HepG2 (cell line): ENCODE measurements around the gene BCAS3. TPM values are rescaled to one million over a fixed set of nuclear protein-coding genes. Genes with fewer than 3 reads are reported as not detected.
A peak's percentile ranks its signal among the peaks of the same experiment; 100 is the strongest.

ENCODE experiments used
- CEBPG ChIP-seq: IDR thresholded peaks from 2 replicates; pipeline ENCODE4 v1.6.1; 2016
- HCFC1 ChIP-seq: fragments of 150-350 bp; IDR thresholded peaks from 2 replicates; pipeline ENCODE4 v1.6.1; 2014; ENCODE audit warnings: low read depth, low read length
- HOXA3 ChIP-seq: sonication (generic); formaldehyde crosslinking; IDR thresholded peaks from 2 replicates; pipeline ENCODE4 v1.5.0; 2020; ENCODE audit warnings: missing genetic modification reagents
- IKZF4 ChIP-seq: sonication (generic); formaldehyde crosslinking; IDR thresholded peaks from 2 replicates; pipeline ENCODE4 v1.5.1; 2020; ENCODE audit warnings: borderline replicate concordance, mild to moderate bottlenecking, low read depth, missing genetic modification reagents; ENCODE audit errors: not compliant biosample characterization
- IRF1 ChIP-seq: sonication (generic); formaldehyde crosslinking; IDR thresholded peaks from 2 replicates; pipeline ENCODE4 v1.4.0; 2020; ENCODE audit warnings: low read depth, mild to moderate bottlenecking, missing genetic modification reagents
- ISL2 ChIP-seq: sonication (generic); formaldehyde crosslinking; IDR thresholded peaks from 2 replicates; pipeline ENCODE4 v1.5.0; 2020; ENCODE audit warnings: missing genetic modification reagents
- MEF2D ChIP-seq: sonication (generic); formaldehyde crosslinking; IDR thresholded peaks from 2 replicates; pipeline ENCODE4 v1.5.1; 2020; ENCODE audit warnings: mild to moderate bottlenecking, missing genetic modification reagents
- MIER2 ChIP-seq: IDR thresholded peaks from 2 replicates; pipeline ENCODE4 v1.6.1; 2016; ENCODE audit warnings: missing biosample characterization, missing genetic modification reagents
- NBN ChIP-seq: fragments of 450-650 bp; conservative IDR thresholded peaks from 2 replicates; pipeline ENCODE4 v1.6.1; 2017
- PITX1 ChIP-seq: sonication (generic); formaldehyde crosslinking; IDR thresholded peaks from 2 replicates; pipeline ENCODE4 v1.5.1; 2020; ENCODE audit warnings: mild to moderate bottlenecking, missing genetic modification reagents
- RORA ChIP-seq: sonication (generic); formaldehyde crosslinking; IDR thresholded peaks from 2 replicates; pipeline ENCODE4 v1.5.0; 2020; ENCODE audit warnings: mild to moderate bottlenecking, missing genetic modification reagents, moderate library complexity
- SAP130 ChIP-seq: IDR thresholded peaks from 2 replicates; pipeline ENCODE4 v1.6.1; 2016; ENCODE audit warnings: low read depth
- SNAI1 ChIP-seq: sonication (generic); formaldehyde crosslinking; IDR thresholded peaks from 2 replicates; pipeline ENCODE4 v1.5.0; 2020; ENCODE audit warnings: mild to moderate bottlenecking, missing genetic modification reagents, borderline replicate concordance
- STAG1 ChIP-seq: sonication (generic); formaldehyde crosslinking; IDR thresholded peaks from 2 replicates; pipeline ENCODE4 v1.4.0; 2020; ENCODE audit warnings: missing genetic modification reagents
- STAT6 ChIP-seq: sonication (generic); formaldehyde crosslinking; IDR thresholded peaks from 2 replicates; pipeline ENCODE4 v1.4.0; 2020; ENCODE audit warnings: missing genetic modification reagents, mild to moderate bottlenecking, borderline replicate concordance
- U2AF2 ChIP-seq: fragments of 200-400 bp; formaldehyde crosslinking; IDR thresholded peaks from 2 replicates; pipeline ENCODE4 v1.6.1; 2017; ENCODE audit warnings: low read depth, mild to moderate bottlenecking, low read length
- ZNF224 ChIP-seq: sonication (generic); formaldehyde crosslinking; IDR thresholded peaks from 2 replicates; pipeline ENCODE4 v1.5.0; 2020; ENCODE audit warnings: mild to moderate bottlenecking, missing genetic modification reagents
- ZNF263 ChIP-seq: sonication (generic); formaldehyde crosslinking; IDR thresholded peaks from 2 replicates; pipeline ENCODE4 v1.4.0; 2020; ENCODE audit warnings: missing genetic modification reagents
- ZNF652 ChIP-seq: IDR thresholded peaks from 2 replicates; pipeline ENCODE4 v1.6.1; 2016; ENCODE audit warnings: low read depth, borderline replicate concordance
- ZNF816 ChIP-seq: sonication (generic); formaldehyde crosslinking; IDR thresholded peaks from 2 replicates; pipeline ENCODE4 v1.8.0; 2022; ENCODE audit warnings: missing genetic modification reagents, mild to moderate bottlenecking, borderline replicate concordance
- ZNF841 ChIP-seq: sonication (generic); formaldehyde crosslinking; IDR thresholded peaks from 2 replicates; pipeline ENCODE4 v1.8.1; 2023; ENCODE audit warnings: missing genetic modification reagents, borderline replicate concordance
- polyA plus RNA-seq, 8 experiments: library from polyadenylated mRNA; depleted of rRNA in 3 of 8; stranded (reverse) in 7 of 8; unstranded in 1 of 8; fragments of >200 nt; fragmentation: Illumina TruSeq in 4 of 8; extraction: Trizol in 4 of 8; gene quantifications; 2 replicates each; pipeline versions ENCODE4 v1.2.1 to v1.2.3, GENCODE V29; 2011 to 2016; ENCODE audit warnings: low read depth in 4 of 8, missing spikeins in 1 of 8, mixed read lengths in 1 of 8; ENCODE audit not compliant: insufficient read depth in 1 of 8
- total RNA-seq, 5 experiments: library from RNA; depleted of rRNA; stranded (reverse); fragments of >200 nt; fragmentation: Illumina TruSeq; extraction: Trizol; gene quantifications; 2 replicates each; pipeline ENCODE4 v1.2.3, GENCODE V29; 2016; ENCODE audit warnings: low read depth in 1 of 5
- TF ChIP-seq, protein P1 (sequence below): sonication (generic); formaldehyde crosslinking; IDR thresholded peaks from 2 replicates; pipeline ENCODE4 v1.4.0; 2020; ENCODE audit warnings: mild to moderate bottlenecking, missing genetic modification reagents
- TF ChIP-seq, protein P2 (sequence below): sonication (generic); formaldehyde crosslinking; IDR thresholded peaks from 2 replicates; pipeline ENCODE4 v1.4.0; 2020; ENCODE audit warnings: mild to moderate bottlenecking, missing genetic modification reagents

BCAS3 gene
- total and polyA plus RNA-seq, 2 of the 13 experiments (the other 11 are each of a cell fraction or from before 2014, with no cell fraction given) = 10.7 to 11.2 TPM

- TF ChIP-seq STAT6 (CRISPR knock-in tag) = no peak
- TF ChIP-seq ZNF263 (CRISPR knock-in tag) = peak; percentile 97
- TF ChIP-seq NBN = no peak
- no peak for TF ChIP-seq ZNF652 (CRISPR knock-in tag)
- TF ChIP-seq ZNF841 (CRISPR knock-in tag) = no peak
- TF ChIP-seq ISL2 (CRISPR knock-in tag) = no peak
- peak; percentile 62; the same call in 1 of the 2 replicates for TF ChIP-seq HOXA3 (CRISPR knock-in tag)
- no peak for TF ChIP-seq HCFC1
- TF ChIP-seq IRF1 (CRISPR knock-in tag) = no peak
- no peak for TF ChIP-seq CEBPG (CRISPR knock-in tag)
- TF ChIP-seq, protein P1, sequence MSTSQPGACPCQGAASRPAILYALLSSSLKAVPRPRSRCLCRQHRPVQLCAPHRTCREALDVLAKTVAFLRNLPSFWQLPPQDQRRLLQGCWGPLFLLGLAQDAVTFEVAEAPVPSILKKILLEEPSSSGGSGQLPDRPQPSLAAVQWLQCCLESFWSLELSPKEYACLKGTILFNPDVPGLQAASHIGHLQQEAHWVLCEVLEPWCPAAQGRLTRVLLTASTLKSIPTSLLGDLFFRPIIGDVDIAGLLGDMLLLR = no peak
- TF ChIP-seq STAG1 (CRISPR knock-in tag) = no peak
- TF ChIP-seq RORA (CRISPR knock-in tag) = no peak
- TF ChIP-seq U2AF2 = no peak
- TF ChIP-seq PITX1 (CRISPR knock-in tag) = peak; percentile 75; the same call in 1 of the 2 replicates
- TF ChIP-seq SNAI1 (CRISPR knock-in tag) = no peak
- TF ChIP-seq ZNF816 = no peak
- TF ChIP-seq, protein P2, sequence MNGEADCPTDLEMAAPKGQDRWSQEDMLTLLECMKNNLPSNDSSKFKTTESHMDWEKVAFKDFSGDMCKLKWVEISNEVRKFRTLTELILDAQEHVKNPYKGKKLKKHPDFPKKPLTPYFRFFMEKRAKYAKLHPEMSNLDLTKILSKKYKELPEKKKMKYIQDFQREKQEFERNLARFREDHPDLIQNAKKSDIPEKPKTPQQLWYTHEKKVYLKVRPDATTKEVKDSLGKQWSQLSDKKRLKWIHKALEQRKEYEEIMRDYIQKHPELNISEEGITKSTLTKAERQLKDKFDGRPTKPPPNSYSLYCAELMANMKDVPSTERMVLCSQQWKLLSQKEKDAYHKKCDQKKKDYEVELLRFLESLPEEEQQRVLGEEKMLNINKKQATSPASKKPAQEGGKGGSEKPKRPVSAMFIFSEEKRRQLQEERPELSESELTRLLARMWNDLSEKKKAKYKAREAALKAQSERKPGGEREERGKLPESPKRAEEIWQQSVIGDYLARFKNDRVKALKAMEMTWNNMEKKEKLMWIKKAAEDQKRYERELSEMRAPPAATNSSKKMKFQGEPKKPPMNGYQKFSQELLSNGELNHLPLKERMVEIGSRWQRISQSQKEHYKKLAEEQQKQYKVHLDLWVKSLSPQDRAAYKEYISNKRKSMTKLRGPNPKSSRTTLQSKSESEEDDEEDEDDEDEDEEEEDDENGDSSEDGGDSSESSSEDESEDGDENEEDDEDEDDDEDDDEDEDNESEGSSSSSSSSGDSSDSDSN (CRISPR knock-in tag) = no peak
- TF ChIP-seq MIER2 (CRISPR knock-in tag) = no peak
- no peak; the same call in 1 of the 2 replicates for TF ChIP-seq SAP130 (CRISPR knock-in tag)
- TF ChIP-seq ZNF224 (CRISPR knock-in tag) = no peak
- TF ChIP-seq MEF2D (CRISPR knock-in tag) = no peak
- TF ChIP-seq IKZF4 (CRISPR knock-in tag) = no peak
Measured at GRCh38 chr17:61313461-61314326, 636.0 kb downstream of the BCAS3 start (continued).
